ENCODE results near the gene CFAP299.

CFAP299 gene

GRCh38 chr4:80803337-80803736, 467.8 kb downstream of the CFAP299 start:
- Histone ChIP-seq H3K4me3 (ENCODE audit: low read length, poor library complexity, severe bottlenecking) (peak overlapping the region; percentile 36), H3F3A (ENCODE audit: low read depth) (no peaks in the 10 kb centered on the region), H3K4me1 (ENCODE audit: insufficient read depth, low read length, poor library complexity, severe bottlenecking) (peaks cover 9% of the 10 kb centered on the region), H3K4me2 (ENCODE audit: low read depth, low read length, poor library complexity, severe bottlenecking) (peak overlapping the region; percentile 40), H2AFZ (ENCODE audit: low read length) (peak overlapping the region; percentile 18; the same call in 1 of the 2 replicates), H4K20me1 (ENCODE audit: insufficient read depth, low read length, poor library complexity, severe bottlenecking) (no peaks in the 10 kb centered on the region), H3K9ac (ENCODE audit: low read depth, low read length, poor library complexity, severe bottlenecking) (no peak overlapping the region), H3K36me3 (ENCODE audit: insufficient read depth, low read length) (no peaks in the 10 kb centered on the region), H3K9me2 (replicated peaks; ENCODE audit: low read depth, low read length) (no peaks in the 10 kb centered on the region), H3K79me2 (ENCODE audit: insufficient read depth, low read length) (no peaks in the 10 kb centered on the region), H3K9me3 (ENCODE audit: insufficient read depth, low read depth, low read length) (no peaks in the 10 kb centered on the region), H3K27me3 (ENCODE audit: insufficient read depth, low read length, poor library complexity, severe bottlenecking) (no peaks in the 10 kb centered on the region)
- TF ChIP-seq EZH2phosphoT487 (IDR thresholded peaks at IDR 0.05; ENCODE audit: borderline replicate concordance) (no peak), CTCF (conservative IDR thresholded peaks at IDR 0.05; ENCODE audit: low read length) (no peak)

GRCh38 chr4:80806472-80806871, 470.9 kb downstream of the CFAP299 start:
- H4K20me1 ChIP-seq (ENCODE audit: insufficient read depth, low read length, poor library complexity, severe bottlenecking): no peaks in the 10 kb centered on the region
- H3F3A ChIP-seq (ENCODE audit: low read depth): no peaks in the 10 kb centered on the region
- no peaks in the 10 kb centered on the region for H3K9me3 ChIP-seq (ENCODE audit: insufficient read depth, low read depth, low read length)
- no peaks in the 10 kb centered on the region for H3K9me2 ChIP-seq (replicated peaks; ENCODE audit: low read depth, low read length)
- H3K36me3 ChIP-seq (ENCODE audit: insufficient read depth, low read length): no peaks in the 10 kb centered on the region
- TF ChIP-seq EZH2phosphoT487 (IDR thresholded peaks at IDR 0.05; ENCODE audit: borderline replicate concordance): no peak
- no peak for TF ChIP-seq CTCF (conservative IDR thresholded peaks at IDR 0.05; ENCODE audit: low read length)
- no peaks in the 10 kb centered on the region for H3K79me2 ChIP-seq (ENCODE audit: insufficient read depth, low read length)
- H3K27me3 ChIP-seq (ENCODE audit: insufficient read depth, low read length, poor library complexity, severe bottlenecking): no peaks in the 10 kb centered on the region
- peaks cover 39% of the 10 kb centered on the region for H3K4me1 ChIP-seq (ENCODE audit: insufficient read depth, low read length, poor library complexity, severe bottlenecking)
- no peak overlapping the region for H3K4me3 ChIP-seq (ENCODE audit: low read length, poor library complexity, severe bottlenecking)
- no peak overlapping the region for H3K9ac ChIP-seq (ENCODE audit: low read depth, low read length, poor library complexity, severe bottlenecking)
- no peak overlapping the region for H3K4me2 ChIP-seq (ENCODE audit: low read depth, low read length, poor library complexity, severe bottlenecking)
- no peak overlapping the region for H2AFZ ChIP-seq (ENCODE audit: low read length)

GRCh38 chr4:80809039-80809729, 473.7 kb downstream of the CFAP299 start:
- H3F3A ChIP-seq (ENCODE audit: low read depth): no peaks in the 10 kb centered on the region
- H3K9ac ChIP-seq (ENCODE audit: low read depth, low read length, poor library complexity, severe bottlenecking): peak overlapping the region; percentile 55
- H3K4me2 ChIP-seq (ENCODE audit: low read depth, low read length, poor library complexity, severe bottlenecking): peak overlapping the region; percentile 33
- no peak overlapping the region for H2AFZ ChIP-seq (ENCODE audit: low read length)
- no peaks in the 10 kb centered on the region for H4K20me1 ChIP-seq (ENCODE audit: insufficient read depth, low read length, poor library complexity, severe bottlenecking)
- H3K79me2 ChIP-seq (ENCODE audit: insufficient read depth, low read length): no peaks in the 10 kb centered on the region
- TF ChIP-seq EZH2phosphoT487 (IDR thresholded peaks at IDR 0.05; ENCODE audit: borderline replicate concordance) (no peak), CTCF (conservative IDR thresholded peaks at IDR 0.05; ENCODE audit: low read length) (no peak)
- H3K9me3 ChIP-seq (ENCODE audit: insufficient read depth, low read depth, low read length): no peaks in the 10 kb centered on the region
- no peaks in the 10 kb centered on the region for H3K9me2 ChIP-seq (replicated peaks; ENCODE audit: low read depth, low read length)
- no peaks in the 10 kb centered on the region for H3K27me3 ChIP-seq (ENCODE audit: insufficient read depth, low read length, poor library complexity, severe bottlenecking)
- H3K4me1 ChIP-seq (ENCODE audit: insufficient read depth, low read length, poor library complexity, severe bottlenecking): peaks cover 46% of the 10 kb centered on the region
- no peaks in the 10 kb centered on the region for H3K36me3 ChIP-seq (ENCODE audit: insufficient read depth, low read length)
- no peak overlapping the region for H3K4me3 ChIP-seq (ENCODE audit: low read length, poor library complexity, severe bottlenecking)

All from Loucy (cell line).